ENCODE data around the gene KCNN3.

DNA sequence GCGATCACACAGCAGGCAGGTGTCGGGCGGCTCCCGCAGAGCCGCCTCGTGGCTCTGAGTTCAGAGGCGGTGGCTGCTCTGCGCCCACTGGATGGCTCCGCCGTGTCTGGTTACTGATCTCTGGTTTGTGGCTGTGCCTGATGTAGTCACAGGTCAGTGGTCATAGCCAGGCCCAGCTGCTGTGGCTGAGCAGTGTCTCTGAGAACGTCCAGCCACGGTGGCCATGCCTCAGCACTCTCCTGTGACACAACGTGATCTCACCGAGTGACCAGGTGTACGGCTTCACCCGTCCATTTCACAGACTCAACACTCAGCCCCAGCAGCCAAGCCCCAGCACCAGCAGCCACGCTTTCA lies 61.2 kb downstream of the KCNN3 start:
- TF ChIP-seq POLR2A (IDR thresholded peaks at IDR 0.05) (no peak), EP300 (IDR thresholded peaks at IDR 0.05) (no peak)
- TF ChIP-seq, protein P1, sequence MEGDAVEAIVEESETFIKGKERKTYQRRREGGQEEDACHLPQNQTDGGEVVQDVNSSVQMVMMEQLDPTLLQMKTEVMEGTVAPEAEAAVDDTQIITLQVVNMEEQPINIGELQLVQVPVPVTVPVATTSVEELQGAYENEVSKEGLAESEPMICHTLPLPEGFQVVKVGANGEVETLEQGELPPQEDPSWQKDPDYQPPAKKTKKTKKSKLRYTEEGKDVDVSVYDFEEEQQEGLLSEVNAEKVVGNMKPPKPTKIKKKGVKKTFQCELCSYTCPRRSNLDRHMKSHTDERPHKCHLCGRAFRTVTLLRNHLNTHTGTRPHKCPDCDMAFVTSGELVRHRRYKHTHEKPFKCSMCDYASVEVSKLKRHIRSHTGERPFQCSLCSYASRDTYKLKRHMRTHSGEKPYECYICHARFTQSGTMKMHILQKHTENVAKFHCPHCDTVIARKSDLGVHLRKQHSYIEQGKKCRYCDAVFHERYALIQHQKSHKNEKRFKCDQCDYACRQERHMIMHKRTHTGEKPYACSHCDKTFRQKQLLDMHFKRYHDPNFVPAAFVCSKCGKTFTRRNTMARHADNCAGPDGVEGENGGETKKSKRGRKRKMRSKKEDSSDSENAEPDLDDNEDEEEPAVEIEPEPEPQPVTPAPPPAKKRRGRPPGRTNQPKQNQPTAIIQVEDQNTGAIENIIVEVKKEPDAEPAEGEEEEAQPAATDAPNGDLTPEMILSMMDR (IDR thresholded peaks at IDR 0.05), result no peak
